Muscle of back (tissue), 11 donors: ENCODE measurements around the gene MEGF11. TPM values are rescaled to one million over a fixed set of nuclear protein-coding genes. Genes with fewer than 3 reads are reported as not detected.
"Not testable (repeated sequence)": the region's sequence is repeated elsewhere in the genome, so short reads cannot be mapped to it uniquely, and the experiment has no call there.

ENCODE experiments used
- DNase-seq, 3 donors: peaks; one replicate each; pipeline versions ENCODE4 v3.0.0 to v3.0.0-alpha.2; 2013
- polyA plus RNA-seq, 10 donors: library from polyadenylated mRNA; unstranded; fragments of 120-200 nt; gene quantifications; one replicate each; pipeline ENCODE4 v1.2.1, GENCODE V29; 2013; ENCODE audit not compliant: insufficient read length in 10 of 10

The MEGF11 gene
- polyA plus RNA-seq, 10 donors, result 0.06 to 0.57 (median 0.35) TPM

- DNase-seq, result not testable (repeated sequence)
Observed at GRCh38 chr15:65976196-65976595, 277.4 kb downstream of the MEGF11 start.

- DNase-seq, result no peak
Observed at GRCh38 chr15:65971741-65971995, 281.9 kb downstream of the MEGF11 start.

GRCh38 chr15:65970937-65971740 lies 282.4 kb downstream of the MEGF11 start:
- no peak for DNase-seq

- no peak for DNase-seq
Observed at GRCh38 chr15:65969865-65970816, 283.4 kb downstream of the MEGF11 start.

GRCh38 chr15:65968511-65968910 lies 285.0 kb downstream of the MEGF11 start:
- no peak for DNase-seq

GRCh38 chr15:65964792-65965433 lies 288.6 kb downstream of the MEGF11 start:
- DNase-seq, result no peak

GRCh38 chr15:65963911-65964482 lies 289.6 kb downstream of the MEGF11 start:
- no peak for DNase-seq

GRCh38 chr15:65963358-65963757 lies 290.2 kb downstream of the MEGF11 start:
- no peak for DNase-seq

- no peak for DNase-seq
Observed at GRCh38 chr15:65962187-65962586, 291.4 kb downstream of the MEGF11 start.

GRCh38 chr15:65960586-65960985 lies 293.0 kb downstream of the MEGF11 start:
- DNase-seq, result no peak

GRCh38 chr15:65958835-65959234 lies 294.7 kb downstream of the MEGF11 start:
- DNase-seq, result no peak

- peak in 1 of 3 donors; percentile 6 for DNase-seq
Observed at GRCh38 chr15:65957451-65957850, 296.1 kb downstream of the MEGF11 start.

- no peak for DNase-seq
Observed at GRCh38 chr15:65956899-65957298, 296.7 kb downstream of the MEGF11 start.

GRCh38 chr15:65956307-65956706 lies 297.2 kb downstream of the MEGF11 start:
- no peak for DNase-seq

GRCh38 chr15:65954289-65954741 lies 299.2 kb downstream of the MEGF11 start:
- no peak for DNase-seq

GRCh38 chr15:65953622-65954021 lies 299.9 kb downstream of the MEGF11 start:
- no peak for DNase-seq

GRCh38 chr15:65952391-65953053 lies 301.0 kb downstream of the MEGF11 start:
- DNase-seq, result peak; percentile 40 to 71 (median 56)

GRCh38 chr15:65951007-65951406 lies 302.5 kb downstream of the MEGF11 start:
- no peak for DNase-seq

- no peak for DNase-seq
Observed at GRCh38 chr15:65949491-65949890, 304.1 kb downstream of the MEGF11 start.

GRCh38 chr15:65949011-65949410 lies 304.5 kb downstream of the MEGF11 start:
- DNase-seq, result no peak

GRCh38 chr15:65948383-65948782 lies 305.2 kb downstream of the MEGF11 start:
- no peak for DNase-seq
